ENCODE data around the gene SNX4.
"Not testable (repeated sequence)": the region's sequence is repeated elsewhere in the genome, so short reads cannot be mapped to it uniquely, and the experiment has no call there.

Gene SNX4

DNA sequence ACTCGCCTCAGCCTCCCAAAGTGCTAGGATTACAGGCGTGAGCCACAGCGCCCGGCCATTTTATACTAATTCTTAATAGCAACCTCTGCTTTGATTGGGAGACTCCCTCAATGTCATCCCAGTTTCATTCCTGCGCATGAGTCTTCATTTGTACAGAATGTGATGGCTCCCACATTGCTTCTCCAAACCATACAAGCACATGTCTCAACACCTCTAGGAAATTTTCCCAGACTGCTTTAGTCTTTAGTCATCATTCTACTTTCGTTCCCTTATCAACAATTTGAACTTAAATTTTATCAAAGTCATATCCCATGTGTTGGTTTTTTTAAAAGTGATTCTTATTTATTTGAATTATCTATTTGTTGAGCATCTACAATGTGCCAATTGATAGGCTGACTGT, 58.1 kb downstream of the SNX4 start:
- DNase-seq = no peak

DNA sequence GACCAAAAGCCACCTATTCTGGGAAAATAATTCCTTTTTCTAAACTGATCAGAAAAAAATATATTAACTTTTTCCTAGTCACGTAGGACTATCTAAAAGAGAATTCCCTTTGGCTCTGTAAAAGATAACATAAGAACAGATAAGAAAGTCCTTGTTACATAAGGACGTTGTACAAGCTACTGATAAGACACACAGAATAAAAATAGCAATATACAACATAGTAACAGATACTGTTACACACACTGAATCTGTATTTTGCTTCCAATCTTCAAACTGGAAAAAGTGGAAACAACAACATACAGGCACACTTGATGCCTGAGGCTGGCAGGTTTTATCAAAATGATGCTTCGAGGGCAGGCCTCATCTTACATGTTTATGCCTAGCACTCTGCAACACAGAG, 59.8 kb downstream of the SNX4 start:
- no peak for DNase-seq

DNA sequence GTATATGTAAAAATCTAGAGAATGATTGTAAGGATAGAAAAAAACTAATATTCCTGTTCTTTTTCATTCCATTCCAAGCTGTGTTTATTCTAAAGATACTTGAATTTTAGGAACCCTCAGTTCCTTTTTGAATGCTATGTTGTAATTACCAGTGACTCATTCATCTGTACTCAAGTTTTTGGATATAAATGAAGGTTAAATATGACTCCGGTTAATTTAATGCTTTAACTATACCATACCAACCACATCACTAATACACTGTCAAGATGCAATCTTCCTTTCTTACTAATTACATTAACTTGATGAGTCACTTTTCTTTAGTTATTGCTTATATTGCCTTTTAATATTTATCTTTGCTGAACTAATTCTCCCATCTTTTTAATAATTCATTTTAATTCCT, 76.1 kb downstream of the SNX4 start:
- DNase-seq = no peak

DNA sequence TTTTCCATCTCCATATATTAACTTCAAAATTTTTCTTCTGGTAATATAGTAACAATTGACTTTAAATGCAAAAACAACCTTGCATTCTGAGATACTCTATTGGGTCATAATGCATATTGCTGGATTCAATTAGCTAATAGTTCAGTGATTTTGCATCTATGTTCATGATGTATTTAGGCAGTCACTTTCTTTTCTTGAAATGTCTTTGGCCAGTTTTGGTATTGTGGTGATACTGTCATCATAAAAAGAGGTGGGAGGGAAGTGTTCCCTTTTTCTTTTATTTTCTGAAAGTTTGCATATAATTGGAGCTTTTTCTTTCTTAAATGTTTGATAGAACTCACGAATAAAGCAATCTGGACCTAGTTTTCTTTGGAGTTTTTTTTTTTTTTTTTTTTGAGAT, 77.5 kb downstream of the SNX4 start:
- DNase-seq = no peak

DNA sequence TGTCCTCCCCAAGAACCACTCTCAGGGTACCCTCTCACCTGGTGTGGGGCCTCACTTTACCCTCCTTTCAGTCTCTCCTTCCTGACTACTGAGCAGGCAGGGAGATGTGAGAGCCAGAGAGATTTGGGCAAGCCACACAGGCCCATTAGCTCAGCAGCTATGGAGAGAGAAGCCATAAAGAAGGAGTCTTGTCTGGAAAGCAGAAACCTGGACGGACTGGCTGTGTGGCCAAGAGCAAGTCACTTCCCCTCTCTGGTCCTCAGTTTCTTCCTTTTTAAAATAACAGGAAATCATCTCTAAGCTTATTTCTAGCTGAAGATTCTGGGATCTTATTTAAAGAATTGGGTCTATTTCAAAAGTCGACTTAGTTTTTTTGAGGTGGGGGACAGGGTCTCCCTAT, 79.0 kb downstream of the SNX4 start:
- DNase-seq = no peak

DNA sequence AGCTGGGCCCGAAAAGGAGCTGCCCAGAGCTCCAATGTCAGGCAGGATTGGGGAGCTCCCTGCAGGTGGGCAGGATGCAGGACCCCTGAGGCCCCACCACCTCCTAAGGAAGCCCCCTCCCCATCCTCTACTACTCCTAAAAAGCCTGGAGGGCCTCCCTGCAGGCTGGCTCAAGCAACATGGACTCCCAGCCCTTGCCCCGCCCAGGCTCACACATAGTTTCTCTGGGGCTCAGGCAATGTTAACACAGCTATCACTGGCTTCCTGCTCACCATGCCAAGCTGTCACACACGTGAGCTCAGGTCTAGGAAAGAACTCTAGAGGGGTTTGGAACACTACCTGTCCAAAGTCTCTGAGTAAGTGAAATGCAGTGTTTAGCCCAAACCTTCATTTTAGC, 79.4 kb downstream of the SNX4 start:
- DNase-seq = no peak

DNA sequence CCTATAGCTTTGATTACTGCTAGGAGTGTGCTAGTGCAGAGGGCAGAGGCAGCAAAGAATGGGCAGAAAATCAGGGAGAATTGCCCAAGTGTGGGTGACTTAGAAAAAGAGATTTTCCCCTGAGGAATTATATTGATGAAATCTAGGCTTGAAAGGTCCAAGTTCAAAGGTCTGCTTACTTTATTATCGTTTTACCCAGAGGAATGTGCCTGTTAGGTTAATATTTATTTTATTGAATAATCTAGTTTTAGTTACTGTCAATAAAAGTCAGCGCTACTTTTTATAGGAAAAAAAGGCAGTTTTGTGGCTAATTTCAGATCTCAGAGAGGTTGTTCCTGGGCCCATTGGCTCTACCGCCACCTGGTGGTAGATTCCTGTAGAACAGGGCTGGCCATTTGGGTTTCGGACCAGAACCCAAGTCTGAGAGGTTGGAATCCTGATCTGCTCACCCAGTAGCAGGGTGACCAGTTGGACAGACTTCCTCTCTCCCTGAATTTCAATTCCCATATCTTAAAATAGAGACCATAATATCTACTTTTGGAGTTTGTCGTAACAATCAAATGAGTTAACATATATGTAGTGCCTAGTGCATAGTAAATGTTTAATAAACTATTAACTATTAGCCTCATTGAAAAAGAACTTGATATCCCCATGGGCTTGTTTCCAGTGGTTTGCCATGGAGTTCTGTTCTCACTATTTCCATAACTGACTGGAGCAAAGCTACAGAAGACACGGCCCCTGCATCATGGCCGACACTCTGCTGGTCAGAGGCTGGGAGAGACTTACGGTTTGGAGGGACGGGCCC, 82.2 kb downstream of the SNX4 start:
- no peak for DNase-seq

DNA sequence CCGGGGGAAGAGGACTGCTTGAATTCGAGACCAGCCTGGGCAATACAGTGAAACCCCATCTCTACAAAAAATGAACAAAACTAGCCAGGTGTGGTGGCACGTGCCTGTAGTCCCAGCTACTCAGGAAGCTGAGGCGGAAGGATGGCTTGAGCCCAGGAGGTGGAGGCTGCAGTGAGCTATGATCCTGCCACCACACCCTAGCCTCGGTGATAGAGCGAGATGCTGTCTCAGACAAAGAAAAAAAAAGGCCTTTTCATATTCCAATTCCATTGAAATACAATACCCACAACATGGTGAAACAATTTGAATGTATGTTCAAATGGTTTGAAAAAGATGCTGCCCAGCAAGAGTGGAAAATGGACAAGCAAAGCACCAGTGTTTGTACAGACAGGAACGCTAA, 83.1 kb downstream of the SNX4 start:
- DNase-seq = no peak

DNA sequence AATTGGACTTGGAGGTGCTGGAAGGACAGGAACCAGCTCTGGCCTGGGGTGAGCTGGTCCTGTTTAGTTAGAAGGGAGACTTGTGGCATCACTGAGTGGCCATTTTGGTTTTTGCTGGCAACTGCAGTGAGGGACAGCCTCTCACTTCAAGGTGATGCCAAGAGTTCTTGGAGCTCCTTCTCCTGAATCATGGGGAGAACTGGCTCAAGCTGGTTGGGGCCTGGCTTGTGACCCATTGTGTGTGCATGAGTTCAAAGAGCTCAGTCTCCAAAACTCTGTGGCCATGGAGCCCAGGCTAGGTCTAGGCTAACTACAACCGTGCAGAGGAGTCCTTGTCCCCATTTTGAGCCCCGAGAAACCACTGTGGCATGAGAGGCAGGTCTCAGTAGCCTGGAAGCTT, 84.8 kb downstream of the SNX4 start:
- no peak for DNase-seq

DNA sequence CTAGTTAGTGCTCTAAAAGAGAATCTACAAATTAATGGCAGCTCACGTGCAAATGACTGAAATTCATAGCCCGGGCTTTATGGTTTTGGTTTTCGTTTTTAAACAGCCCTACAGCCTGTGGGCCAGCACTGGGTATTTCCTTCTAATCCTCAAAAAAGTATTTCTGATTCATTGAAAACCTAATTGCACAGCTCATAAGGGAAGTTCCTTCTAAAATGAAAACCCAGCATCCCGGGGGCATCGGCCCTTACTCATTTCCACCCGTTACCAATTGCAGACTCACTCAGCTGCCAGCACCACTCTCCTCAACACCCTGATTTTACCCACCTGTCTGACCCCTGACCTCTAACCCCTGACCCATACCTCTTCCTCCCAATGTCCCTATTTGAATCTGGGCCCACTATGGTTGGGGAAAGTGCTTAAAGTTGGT, 85.4 kb downstream of the SNX4 start:
- no peak for DNase-seq

DNA sequence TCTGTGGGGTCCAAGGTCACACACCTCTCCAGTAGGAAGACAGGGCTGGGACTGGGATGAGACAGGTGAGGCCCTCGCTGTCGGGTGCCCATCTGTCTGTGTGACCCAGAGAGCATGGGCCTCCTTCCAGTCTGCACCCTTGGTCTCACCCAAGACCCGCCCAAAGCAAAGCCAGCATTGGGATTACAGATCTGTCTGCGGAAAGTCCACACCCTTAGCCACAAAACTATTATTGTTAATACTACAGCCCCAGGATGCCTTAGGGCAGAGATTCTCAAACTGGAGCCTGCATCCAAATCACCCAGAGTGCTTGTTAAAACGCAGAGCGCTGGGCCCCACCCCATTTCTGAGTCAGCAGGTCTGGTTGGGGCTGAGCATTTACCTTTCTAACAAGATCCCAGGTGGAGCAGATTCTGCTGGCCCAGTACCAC, 86.4 kb downstream of the SNX4 start:
- DNase-seq = no peak

DNA sequence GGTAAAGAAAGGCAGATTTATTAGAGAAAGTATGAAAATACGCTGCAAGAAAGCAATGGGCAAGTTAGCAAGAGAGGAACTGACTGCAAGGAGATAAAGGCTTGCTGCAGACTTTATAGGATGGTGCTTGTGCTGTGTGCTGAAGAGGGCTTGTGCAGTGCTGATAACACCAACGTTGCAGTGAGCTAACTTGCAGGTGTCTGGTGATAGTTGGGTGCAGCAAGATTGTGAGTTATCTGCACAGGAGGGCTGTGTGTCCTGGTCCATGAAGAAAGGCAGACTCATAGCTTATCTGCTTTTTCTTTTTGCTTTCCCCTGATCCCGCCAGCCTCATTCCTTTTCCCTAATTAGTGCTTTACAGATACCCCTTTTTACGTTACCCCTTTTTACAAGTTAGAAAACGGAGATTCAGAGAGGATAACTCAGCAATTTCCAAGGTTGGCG, 86.9 kb downstream of the SNX4 start:
- no peak for DNase-seq

DNA sequence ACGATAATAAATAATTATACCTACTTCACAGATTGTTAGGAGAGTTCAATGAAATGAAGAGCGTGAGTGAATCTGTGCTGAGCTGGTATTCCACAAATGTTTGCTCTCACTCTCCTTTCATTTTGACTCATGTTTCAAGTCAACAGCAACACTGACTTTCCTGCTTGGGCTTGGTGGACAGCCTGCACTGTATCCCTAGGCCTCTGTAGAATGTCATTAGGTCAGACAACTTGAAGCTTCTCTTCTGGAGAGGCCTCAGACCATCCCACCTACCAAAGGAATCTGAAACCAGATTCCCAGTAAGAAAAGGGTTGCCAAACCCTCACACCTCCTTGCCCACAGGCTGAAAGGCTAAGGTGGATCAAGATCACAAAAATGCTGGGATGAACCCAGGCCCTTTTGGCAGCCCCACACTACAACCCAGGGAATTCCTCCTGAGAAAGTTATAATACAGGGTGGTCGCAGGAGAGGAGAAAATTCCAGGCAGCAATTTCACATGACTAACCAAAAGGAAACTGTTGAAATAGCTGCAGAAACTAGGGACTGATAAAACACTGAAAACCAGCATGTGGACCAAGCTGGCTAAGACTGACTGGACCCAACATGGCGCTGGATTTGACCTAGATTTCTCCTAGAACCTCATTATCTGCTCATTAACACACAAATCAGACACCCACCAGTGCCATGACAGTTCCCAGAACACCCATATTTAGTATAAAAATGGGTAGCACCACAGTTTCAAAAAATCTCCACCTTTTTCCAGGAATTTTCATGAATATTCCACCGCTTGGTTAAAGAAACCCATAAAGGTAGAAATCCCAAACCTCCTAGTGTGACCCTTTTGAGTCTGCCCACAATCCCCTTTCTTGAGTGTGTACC, 87.9 kb downstream of the SNX4 start:
- DNase-seq = no peak

DNA sequence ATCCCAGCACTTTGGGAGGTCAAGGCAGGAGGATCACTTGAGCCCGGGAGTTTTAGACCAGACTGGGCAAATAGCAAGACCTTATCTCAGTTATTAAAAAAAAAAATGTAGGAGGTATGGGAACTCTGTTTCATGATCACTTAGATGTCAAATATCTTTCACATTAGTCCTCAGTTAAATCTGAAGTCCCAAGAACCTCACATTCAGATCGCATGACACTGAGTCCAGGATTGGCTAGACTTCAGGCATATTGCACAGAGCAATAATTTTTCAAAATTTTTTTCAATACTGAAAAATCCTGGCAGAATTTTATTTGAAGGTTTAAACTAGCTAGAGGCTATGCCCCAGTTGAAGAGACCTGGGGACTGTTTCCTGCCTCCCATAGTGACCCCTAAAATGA, 88.6 kb downstream of the SNX4 start:
- DNase-seq = no peak

DNA sequence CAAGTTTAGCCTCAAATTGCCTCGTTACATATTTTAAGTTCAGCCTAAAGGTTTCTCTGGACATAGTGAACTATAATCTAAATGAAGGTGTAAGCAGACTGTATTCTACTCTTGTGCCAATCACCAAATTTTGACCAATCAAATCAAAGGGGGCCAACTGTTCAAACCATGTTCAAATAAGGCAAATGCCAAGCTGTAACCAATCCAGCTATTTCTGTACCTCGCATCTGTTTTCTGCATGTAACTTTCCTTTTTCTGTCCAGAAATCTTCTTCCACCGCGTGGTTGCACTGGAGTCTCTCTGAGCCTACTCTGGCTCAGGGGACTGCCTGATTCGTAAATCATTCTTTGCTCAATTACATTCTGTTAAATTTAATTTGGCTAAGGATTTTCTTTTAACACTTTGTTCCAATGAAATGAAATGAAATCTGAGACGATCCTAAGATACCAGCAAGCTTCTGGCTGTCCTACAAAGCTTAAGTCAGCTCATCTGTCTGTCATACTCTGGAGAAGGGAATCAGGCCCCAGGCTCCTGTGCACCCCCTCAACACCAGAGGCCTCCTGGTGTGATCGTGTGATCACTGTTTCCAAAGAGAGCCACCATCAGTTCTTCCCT, 91.7 kb downstream of the SNX4 start:
- DNase-seq = no peak

DNA sequence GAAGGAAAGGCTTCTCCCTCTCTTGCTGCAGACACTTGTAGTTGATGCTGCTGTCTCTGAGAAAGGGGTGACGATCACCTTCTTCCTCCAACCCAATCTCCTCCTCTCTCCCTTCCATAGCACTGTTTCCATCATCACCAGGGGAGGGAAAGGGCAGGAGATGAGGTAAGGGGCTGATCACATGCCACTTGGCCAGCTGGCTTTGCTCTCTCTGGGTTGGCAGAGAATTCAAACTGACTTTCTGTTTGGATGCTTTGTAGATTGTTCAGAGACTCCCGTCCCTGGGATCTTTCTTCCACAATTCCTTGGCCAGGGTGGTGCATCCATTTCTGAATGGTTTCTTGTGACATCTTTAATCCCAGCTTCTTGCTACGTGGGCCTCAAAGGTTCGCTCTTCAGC, 101.7 kb downstream of the SNX4 start:
- DNase-seq = no peak

DNA sequence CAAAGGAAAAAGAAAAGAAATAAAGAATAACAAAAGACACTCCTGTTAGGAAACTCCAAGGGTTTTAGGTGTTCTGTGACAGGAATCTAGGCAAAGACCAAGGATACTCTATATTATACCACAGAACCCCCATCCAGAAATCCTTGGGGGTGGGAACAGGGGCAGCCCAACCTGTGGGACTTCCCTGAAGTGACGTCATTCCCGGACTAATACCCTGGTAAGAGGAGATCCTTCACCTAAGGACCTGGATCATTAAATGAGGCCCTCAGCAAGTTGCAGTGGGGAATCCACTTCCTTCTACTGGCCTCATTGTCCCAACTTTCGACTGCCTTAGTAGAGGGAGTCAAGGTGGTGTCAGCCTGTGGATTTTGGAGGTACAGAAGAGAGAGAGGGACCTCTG, 103.8 kb downstream of the SNX4 start:
- DNase-seq = no peak

DNA sequence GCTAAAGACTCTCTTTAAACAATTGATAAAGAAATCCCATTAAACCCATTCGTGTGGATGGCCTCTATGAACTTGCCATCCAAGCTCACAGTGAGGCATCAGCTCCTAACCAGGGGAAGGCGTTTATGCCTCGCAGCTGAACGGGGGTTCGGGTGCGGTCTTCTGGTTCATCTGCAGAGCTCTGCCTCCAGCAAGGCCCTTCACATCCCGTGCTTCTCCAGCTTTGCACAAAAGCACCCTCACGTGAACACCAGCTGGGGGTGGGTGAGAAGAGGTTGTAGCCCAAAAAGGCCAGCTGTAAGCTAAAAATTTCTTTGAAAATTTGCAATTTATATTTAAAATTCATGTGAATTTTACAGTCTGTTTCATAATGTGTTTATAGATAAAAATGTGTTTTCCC, 105.3 kb downstream of the SNX4 start:
- DNase-seq = no peak

DNA sequence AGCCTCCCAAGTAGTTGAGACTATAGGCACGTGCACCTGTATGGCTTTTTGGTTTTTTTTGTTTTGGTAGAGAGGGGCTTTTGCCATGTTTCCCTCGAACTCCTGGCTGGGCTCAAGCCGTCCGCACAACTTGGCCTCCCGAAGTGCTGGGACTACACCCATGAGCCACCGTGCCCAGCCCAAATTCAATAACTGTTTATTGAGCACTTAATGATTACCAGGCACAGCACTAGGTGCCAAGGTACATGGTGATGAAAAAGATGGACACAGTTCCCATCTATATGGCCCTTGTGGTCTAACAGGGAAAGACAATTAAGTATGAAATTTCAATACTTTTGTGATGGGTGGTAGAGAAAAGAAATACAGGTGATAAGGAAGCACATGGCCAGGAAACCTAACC, 109.1 kb downstream of the SNX4 start:
- DNase-seq = no peak

DNA sequence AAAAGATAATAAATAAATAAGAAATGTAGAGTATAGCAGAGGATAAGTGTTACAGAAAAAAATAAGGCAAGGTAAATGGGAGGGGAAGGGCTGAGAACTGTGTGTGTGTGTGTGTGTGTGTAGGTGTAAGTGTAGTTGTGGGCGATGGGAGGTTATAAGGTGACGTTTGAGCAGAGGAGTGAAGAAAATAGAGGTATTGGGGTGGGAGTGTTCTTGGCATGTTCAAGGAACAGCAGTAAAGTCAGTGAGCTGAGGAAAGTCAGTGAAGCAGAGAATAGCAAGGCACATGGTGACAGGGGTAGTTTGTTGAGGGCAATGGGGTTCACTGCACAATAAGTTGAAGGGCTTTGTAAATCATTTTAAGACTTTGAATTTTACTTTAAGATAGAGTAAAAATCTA, 113.9 kb downstream of the SNX4 start:
- no peak for DNase-seq

DNA sequence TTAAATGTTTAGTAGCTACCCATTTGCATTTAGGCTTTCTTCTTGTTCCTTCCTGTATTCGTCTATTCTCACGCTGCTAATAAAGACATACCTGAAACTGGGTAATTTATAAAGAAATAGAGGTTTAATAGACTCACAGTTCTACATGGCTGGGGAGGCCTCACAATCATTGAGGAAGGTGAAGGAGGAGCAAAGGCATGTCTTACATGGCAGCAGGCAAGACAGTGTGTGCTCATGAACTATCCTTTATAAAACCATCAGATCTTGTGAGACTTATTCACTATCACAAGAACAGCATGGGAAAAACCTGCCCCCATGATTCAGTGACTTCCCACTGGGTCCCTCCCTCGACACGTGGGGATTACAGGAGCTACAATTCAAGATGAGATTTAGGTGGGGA, 114.5 kb downstream of the SNX4 start:
- DNase-seq = not testable (repeated sequence)

DNA sequence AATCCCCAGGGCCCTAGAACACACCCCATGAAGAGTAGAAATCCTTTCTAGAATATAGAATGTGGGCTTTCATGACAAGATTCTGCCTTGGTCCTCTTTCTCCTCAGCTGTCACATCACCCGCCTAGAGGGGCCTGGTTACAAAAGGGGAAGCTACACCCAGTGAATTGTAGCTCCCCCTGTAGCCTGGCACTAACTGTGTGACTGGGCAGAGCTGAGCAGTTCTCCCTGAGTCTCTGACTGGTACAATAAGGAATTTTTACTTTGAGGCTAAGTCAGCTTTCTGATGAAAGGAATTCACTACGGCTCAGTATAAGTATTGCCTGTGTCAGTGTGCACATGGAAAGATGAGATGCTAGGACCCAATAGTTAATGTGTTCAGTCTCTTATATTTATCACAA, 116.2 kb downstream of the SNX4 start:
- no peak for DNase-seq

DNA sequence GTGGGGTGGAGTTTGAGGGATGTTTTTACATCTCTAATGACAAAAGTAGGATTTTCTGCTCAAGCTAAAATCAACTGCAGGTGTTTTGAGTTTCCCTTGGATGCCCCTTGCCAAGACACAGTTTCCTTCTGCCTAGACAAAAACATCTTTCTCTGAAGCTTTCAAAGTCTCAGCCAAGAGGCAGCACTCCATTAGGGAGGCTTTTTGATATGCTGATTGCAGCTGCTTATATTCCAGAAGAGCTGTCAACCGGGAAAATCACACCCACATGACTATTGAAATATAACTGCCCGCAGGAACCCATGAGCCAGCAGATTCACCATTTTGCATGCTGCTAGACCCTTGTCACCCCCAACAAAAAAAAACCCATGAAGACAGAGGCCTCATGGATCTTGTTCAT, 117.4 kb downstream of the SNX4 start:
- no peak for DNase-seq

DNA sequence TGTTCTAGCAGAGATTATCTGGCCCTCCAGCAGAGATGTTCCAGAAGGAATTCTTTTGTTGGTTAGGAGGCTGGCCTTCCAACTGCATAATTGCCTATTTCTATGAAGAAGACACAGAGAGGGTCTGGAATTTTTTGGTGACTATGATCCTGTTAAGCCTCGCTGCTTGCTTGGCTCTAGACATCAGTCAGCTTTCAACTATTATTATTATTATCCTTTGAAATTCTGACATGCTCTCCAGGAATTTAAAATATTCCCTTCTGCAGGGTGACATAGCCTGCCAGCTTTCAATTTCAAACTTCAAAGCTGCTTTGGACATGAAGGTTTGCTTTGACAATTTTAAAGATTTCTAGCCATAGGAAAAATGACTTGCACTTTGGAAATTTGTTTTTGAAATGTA, 118.6 kb downstream of the SNX4 start:
- no peak for DNase-seq
